Esophagus muscularis mucosa (tissue), 4 donors: ENCODE results near the gene APOBEC4. TPM values are rescaled to one million over a fixed set of nuclear protein-coding genes. Genes with fewer than 3 reads are reported as not detected.
"Not testable (repeated sequence)": the region's sequence is repeated elsewhere in the genome, so short reads cannot be mapped to it uniquely, and the experiment has no call there.

Source experiments
- DNase-seq: peaks from one replicate; pipeline ENCODE4 v3.0.0-alpha.2; 2017; ENCODE audit errors: extremely low spot score
- H3K27ac ChIP-seq, 4 donors: fragments of 200-600 bp; sonication (generic); replicated peaks in 1 of 4; 1 replicate in 3 of 4; 2 replicates in 1 of 4; pipeline ENCODE4 v1.5.1; 2016 to 2019; ENCODE audit warnings: mild to moderate bottlenecking in 1 of 4
- H3K27me3 ChIP-seq, 4 donors: fragments of 200-600 bp; sonication (generic); one replicate each; pipeline versions ENCODE4 v1.5.1 to v1.6.0; 2016 to 2019
- H3K36me3 ChIP-seq, 4 donors: fragments of 200-600 bp; sonication (generic); one replicate each; pipeline ENCODE4 v1.5.1; 2016 to 2019
- H3K4me1 ChIP-seq, 4 donors: fragments of 200-600 bp; sonication (generic); one replicate each; pipeline ENCODE4 v1.5.1; 2016 to 2019
- H3K4me3 ChIP-seq, 4 donors: fragments of 200-600 bp; sonication (generic); 1 replicate in 2 of 4; 2 replicates in 2 of 4; pipeline ENCODE4 v1.5.1; 2016 to 2019; ENCODE audit warnings: mild to moderate bottlenecking in 4 of 4, moderate library complexity in 1 of 4
- H3K9me3 ChIP-seq, 4 donors: fragments of 200-600 bp; sonication (generic); 1 replicate in 3 of 4; 2 replicates in 1 of 4; pipeline ENCODE4 v1.5.1; 2016 to 2019
- EP300 ChIP-seq: sonication (generic); formaldehyde crosslinking; IDR thresholded peaks from one replicate; pipeline ENCODE4 v1.6.1; 2017; ENCODE audit warnings: antibody characterized with exemption
- POLR2A ChIP-seq: fragments of 450-650 bp; IDR thresholded peaks from one replicate; pipeline ENCODE4 v1.6.1; 2017; ENCODE audit warnings: antibody characterized with exemption, moderate library complexity, mild to moderate bottlenecking, low read depth
- POLR2AphosphoS5 ChIP-seq, 2 donors: sonication (generic); formaldehyde crosslinking; IDR thresholded peaks; one replicate each; pipeline ENCODE4 v1.6.1; 2017; ENCODE audit warnings: antibody characterized with exemption in 2 of 2
- WGBS: methylation state at CpG from one replicate; pipeline ENCODE4 v1.1.5; 2018; 5-methylcytosine and 5-hydroxymethylcytosine counted together
- intact Hi-C: fragments of 100-400 bp; cut with DNase I; formaldehyde crosslinking; loops from one replicate; pipeline ENCODE4 v1.15.1; 2023
- total RNA-seq, 4 donors: library from RNA; depleted of rRNA; stranded (reverse); fragments of >200 nt; gene quantifications; one replicate each; pipeline versions ENCODE4 v1.1.0 to v1.2.1, GENCODE V29; 2016
- TF ChIP-seq, protein P1 (sequence below), 3 experiments: fragments of 200-600 bp in 2 of 3; fragments of 450-650 bp in 1 of 3; sonication (generic) in 2 of 3; IDR thresholded peaks; one replicate each; pipeline ENCODE4 v1.5.1; 2017 to 2019; ENCODE audit warnings: antibody characterized with exemption in 3 of 3, mild to moderate bottlenecking in 2 of 3, moderate library complexity in 1 of 3

Gene APOBEC4
- total RNA-seq, 4 donors from 2014 or later: not detected

DNA sequence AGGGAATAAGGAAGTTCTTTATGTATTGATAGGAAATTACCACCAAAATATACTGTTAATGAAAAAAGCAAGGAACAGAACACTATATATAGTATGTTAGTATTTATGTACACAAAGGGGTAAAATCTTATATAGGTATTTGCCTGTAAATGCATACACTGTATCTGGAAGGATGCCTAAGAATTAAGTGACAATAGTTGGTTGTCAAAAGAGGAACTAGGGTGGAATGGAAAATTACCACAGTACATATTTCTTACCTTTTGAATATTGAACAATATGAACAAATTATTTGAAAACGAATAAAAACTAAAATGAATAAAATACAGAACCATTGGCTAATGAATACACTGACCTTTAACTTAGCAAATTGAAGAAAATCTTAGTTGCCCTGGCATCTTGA, 31.1 kb downstream of the APOBEC4 start:
- H3K27me3 ChIP-seq: no peaks in the 10 kb centered on the region
- no peak overlapping the region for H3K27ac ChIP-seq
- H3K4me1 ChIP-seq: peaks cover 19 to 40% (median 31%) of the 10 kb centered on the region in 4 donors
- no peak overlapping the region for H3K4me3 ChIP-seq
- TF ChIP-seq POLR2A (no peak), EP300 (no peak), POLR2AphosphoS5 (IDR thresholded peaks at IDR 0.05) (no peak)
- TF ChIP-seq, protein P1, sequence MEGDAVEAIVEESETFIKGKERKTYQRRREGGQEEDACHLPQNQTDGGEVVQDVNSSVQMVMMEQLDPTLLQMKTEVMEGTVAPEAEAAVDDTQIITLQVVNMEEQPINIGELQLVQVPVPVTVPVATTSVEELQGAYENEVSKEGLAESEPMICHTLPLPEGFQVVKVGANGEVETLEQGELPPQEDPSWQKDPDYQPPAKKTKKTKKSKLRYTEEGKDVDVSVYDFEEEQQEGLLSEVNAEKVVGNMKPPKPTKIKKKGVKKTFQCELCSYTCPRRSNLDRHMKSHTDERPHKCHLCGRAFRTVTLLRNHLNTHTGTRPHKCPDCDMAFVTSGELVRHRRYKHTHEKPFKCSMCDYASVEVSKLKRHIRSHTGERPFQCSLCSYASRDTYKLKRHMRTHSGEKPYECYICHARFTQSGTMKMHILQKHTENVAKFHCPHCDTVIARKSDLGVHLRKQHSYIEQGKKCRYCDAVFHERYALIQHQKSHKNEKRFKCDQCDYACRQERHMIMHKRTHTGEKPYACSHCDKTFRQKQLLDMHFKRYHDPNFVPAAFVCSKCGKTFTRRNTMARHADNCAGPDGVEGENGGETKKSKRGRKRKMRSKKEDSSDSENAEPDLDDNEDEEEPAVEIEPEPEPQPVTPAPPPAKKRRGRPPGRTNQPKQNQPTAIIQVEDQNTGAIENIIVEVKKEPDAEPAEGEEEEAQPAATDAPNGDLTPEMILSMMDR (IDR thresholded peaks at IDR 0.05): no peak
- peaks cover 0 to 31% (median 21%) of the 10 kb centered on the region in 4 donors for H3K36me3 ChIP-seq
- H3K9me3 ChIP-seq: no peaks in the 10 kb centered on the region
- WGBS: 67% methylated on average over 1 of the region's 1 CpG
- no peak for DNase-seq
- intact Hi-C loops: no loop called here

DNA sequence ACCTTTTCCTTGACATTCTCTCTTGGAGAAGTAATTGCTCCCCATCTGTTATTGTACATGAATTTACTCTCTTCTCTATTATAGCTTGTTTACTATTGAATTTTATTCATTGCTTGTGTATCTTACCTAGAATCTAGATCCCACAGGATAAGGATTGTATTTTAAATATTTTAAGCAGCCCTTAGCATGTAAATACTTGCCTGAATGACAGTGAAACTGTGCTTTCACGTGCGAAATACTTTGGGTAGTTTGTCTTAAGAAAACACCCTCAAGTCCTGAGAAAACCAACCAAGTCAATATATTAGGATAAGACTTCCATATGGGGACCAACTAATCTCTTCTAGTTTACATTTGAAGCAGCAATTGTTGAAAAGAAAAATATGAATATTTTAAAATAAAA, 32.8 kb downstream of the APOBEC4 start:
- peaks cover 4 to 23% (median 14%) of the 10 kb centered on the region in 4 donors for H3K4me1 ChIP-seq
- TF ChIP-seq, protein P1 (IDR thresholded peaks at IDR 0.05): no peak
- TF ChIP-seq EP300 (no peak), POLR2AphosphoS5 (IDR thresholded peaks at IDR 0.05) (no peak), POLR2A (no peak)
- no peak overlapping the region for H3K27ac ChIP-seq
- no peak overlapping the region for H3K4me3 ChIP-seq
- no peak for DNase-seq
- WGBS: 89% methylated on average over 2 of the region's 2 CpGs
- H3K36me3 ChIP-seq: peaks cover 0 to 21% (median 15%) of the 10 kb centered on the region in 4 donors
- H3K27me3 ChIP-seq: no peaks in the 10 kb centered on the region
- H3K9me3 ChIP-seq: no peaks in the 10 kb centered on the region
- intact Hi-C loops: no loop called here

DNA sequence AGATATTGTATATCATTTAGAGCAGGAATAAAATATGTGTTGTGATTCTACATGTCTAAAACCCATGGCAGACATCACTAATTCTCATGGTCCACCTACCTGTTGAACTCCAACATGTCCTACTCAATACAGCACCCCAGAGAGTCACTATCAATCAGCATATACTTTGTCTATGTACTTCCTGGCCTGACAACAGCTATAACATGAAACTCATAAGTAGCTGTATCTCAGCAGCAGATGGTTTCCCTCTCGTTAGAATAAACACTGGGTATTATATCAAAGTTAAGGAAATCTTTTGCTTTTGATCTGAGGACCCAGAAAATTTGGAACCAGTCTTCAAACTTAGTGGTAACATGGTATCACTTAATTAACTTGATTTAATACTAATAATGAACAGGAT, 33.3 kb downstream of the APOBEC4 start:
- Histone ChIP-seq H3K4me1 (peaks cover 4 to 18% (median 10%) of the 10 kb centered on the region in 4 donors), H3K27ac (no peak overlapping the region), H3K36me3 (peaks cover 0 to 15% (median 12%) of the 10 kb centered on the region in 4 donors), H3K4me3 (no peak overlapping the region), H3K27me3 (no peaks in the 10 kb centered on the region), H3K9me3 (no peaks in the 10 kb centered on the region)
- DNase-seq: no peak
- TF ChIP-seq POLR2A (no peak), POLR2AphosphoS5 (IDR thresholded peaks at IDR 0.05) (no peak), EP300 (no peak)
- TF ChIP-seq, protein P1 (IDR thresholded peaks at IDR 0.05): no peak
- intact Hi-C loops: no loop called here
- WGBS: 91% methylated on average over 1 of the region's 1 CpG

- H3K9me3 ChIP-seq, DNase-seq, H3K27ac ChIP-seq, intact Hi-C loops, H3K27me3 ChIP-seq, H3K4me3 ChIP-seq, H3K36me3 ChIP-seq: not testable (repeated sequence)
- 93% methylated on average over 5 of the region's 5 CpGs for WGBS
- peaks cover 4 to 10% (median 9%) of the 10 kb centered on the region in 4 donors for H3K4me1 ChIP-seq
These were observed 34.9 kb downstream of the APOBEC4 start for GRCh38 chr1:183618202-183618601.

DNA sequence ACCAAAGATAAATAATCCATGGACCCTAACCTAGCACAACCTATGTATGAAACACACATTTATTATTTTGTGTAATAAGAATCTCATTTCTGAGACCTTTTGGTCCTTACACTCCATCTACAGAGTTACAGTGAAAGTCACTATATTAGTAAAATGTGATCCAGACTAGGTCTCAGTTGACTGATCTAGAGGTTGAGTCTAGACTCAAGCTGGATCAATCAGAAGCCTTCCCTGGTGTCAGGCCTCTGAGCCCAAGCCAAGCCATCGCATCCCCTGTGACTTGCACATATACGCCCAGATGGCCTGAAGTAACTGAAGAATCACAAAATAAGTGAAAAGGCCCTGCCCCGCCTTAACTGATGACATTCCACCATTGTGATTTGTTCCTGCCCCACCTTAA, 40.1 kb downstream of the APOBEC4 start:
- H3K27ac ChIP-seq, H3K9me3 ChIP-seq, intact Hi-C loops, H3K36me3 ChIP-seq, H3K27me3 ChIP-seq, DNase-seq, H3K4me3 ChIP-seq: not testable (repeated sequence)
- H3K4me1 ChIP-seq: peaks cover 22 to 29% (median 25%) of the 10 kb centered on the region in 4 donors
- 98% methylated on average over 3 of the region's 3 CpGs for WGBS

- no peak overlapping the region for H3K4me3 ChIP-seq
- no peaks in the 10 kb centered on the region for H3K27me3 ChIP-seq
- TF ChIP-seq, protein P1 (IDR thresholded peaks at IDR 0.05): no peak
- TF ChIP-seq EP300 (no peak), POLR2AphosphoS5 (IDR thresholded peaks at IDR 0.05) (no peak), POLR2A (no peak)
- H3K27ac ChIP-seq: no peak overlapping the region
- peaks cover 22 to 32% (median 25%) of the 10 kb centered on the region in 4 donors for H3K4me1 ChIP-seq
- DNase-seq: no peak
- H3K36me3 ChIP-seq: no peaks in the 10 kb centered on the region
- 76% methylated on average over 3 of the region's 3 CpGs for WGBS
- intact Hi-C loops: no loop called here
- H3K9me3 ChIP-seq: no peaks in the 10 kb centered on the region
These were observed 40.7 kb downstream of the APOBEC4 start for GRCh38 chr1:183612407-183612806.
